NB4 (cell line): ENCODE results near the gene TEX2.
"Not testable (repeated sequence)": the region's sequence is repeated elsewhere in the genome, so short reads cannot be mapped to it uniquely, and the experiment has no call there.

Experiments used
- MYC ChIP-seq: IDR thresholded peaks from 2 replicates; pipeline ENCODE4 v1.6.1; 2011; ENCODE audit warnings: low read depth, low read length
- POLR2A ChIP-seq: IDR thresholded peaks from 2 replicates; pipeline ENCODE4 v1.6.1; 2011; ENCODE audit warnings: mild to moderate bottlenecking; ENCODE audit not compliant: insufficient read length; ENCODE audit errors: extremely low read depth
- TF ChIP-seq, protein P1 (sequence below): IDR thresholded peaks from one replicate; pipeline ENCODE4 v1.5.1; 2012; ENCODE audit warnings: low read depth, low read length
- TF ChIP-seq, protein P2 (sequence below): IDR thresholded peaks from 2 replicates; pipeline ENCODE4 v1.6.1; 2011; ENCODE audit warnings: low read depth, low read length

DNA sequence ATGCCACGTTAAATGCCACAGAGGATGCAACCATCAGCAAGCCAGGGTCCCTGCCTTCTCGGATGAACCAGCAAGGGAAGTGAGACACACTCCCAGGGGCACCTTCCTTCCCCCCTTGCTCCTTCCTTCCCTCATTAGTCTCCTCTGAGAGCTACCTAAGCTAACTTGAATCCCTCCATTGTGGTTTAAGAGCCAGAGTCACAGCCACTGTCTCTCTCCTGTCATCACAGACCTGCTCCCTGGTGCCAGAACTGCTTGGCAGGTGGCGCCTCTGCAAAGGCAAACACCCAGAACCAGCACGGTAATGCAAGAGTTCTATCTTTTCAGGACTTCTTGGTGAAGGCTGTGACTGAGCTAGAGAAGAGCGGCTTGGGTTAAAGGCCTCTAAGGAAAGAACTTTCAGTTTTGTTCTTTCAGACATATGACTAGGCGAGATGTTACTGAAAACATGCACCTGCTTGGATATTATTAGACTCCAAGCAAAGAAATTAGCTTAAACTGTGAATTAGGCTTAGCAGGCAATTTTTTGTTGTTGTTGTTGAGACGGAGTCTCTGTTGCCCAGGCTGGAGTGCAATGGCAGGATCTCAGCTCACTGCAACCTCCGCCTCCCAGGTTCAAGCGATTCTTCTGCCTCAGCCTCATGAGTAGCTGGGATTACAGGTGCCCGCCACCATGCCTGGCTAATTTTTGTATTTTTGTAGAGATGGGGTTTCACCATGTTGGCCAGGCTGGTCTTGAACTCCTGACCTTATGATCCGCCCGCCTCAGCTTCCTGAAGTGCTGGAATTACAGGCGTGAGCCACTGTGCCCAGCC, 141.9 kb downstream of the TEX2 start:
- TF ChIP-seq MYC, POLR2A: not testable (repeated sequence)
- TF ChIP-seq, protein P1, sequence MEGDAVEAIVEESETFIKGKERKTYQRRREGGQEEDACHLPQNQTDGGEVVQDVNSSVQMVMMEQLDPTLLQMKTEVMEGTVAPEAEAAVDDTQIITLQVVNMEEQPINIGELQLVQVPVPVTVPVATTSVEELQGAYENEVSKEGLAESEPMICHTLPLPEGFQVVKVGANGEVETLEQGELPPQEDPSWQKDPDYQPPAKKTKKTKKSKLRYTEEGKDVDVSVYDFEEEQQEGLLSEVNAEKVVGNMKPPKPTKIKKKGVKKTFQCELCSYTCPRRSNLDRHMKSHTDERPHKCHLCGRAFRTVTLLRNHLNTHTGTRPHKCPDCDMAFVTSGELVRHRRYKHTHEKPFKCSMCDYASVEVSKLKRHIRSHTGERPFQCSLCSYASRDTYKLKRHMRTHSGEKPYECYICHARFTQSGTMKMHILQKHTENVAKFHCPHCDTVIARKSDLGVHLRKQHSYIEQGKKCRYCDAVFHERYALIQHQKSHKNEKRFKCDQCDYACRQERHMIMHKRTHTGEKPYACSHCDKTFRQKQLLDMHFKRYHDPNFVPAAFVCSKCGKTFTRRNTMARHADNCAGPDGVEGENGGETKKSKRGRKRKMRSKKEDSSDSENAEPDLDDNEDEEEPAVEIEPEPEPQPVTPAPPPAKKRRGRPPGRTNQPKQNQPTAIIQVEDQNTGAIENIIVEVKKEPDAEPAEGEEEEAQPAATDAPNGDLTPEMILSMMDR = not testable (repeated sequence)
- TF ChIP-seq, protein P2, sequence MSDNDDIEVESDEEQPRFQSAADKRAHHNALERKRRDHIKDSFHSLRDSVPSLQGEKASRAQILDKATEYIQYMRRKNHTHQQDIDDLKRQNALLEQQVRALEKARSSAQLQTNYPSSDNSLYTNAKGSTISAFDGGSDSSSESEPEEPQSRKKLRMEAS = not testable (repeated sequence)
